ENCODE results near the gene STARD8. TPM values are rescaled to one million over a fixed set of nuclear protein-coding genes. Genes with fewer than 3 reads are reported as not detected.

STARD8 gene
- total and polyA plus RNA-seq, 2 donors (not counting 3 experiments of a cell fraction or from before 2014, with no cell fraction given): 6.8 to 14.8 TPM

GRCh38 chrX:68717196-68717595, 69.7 kb downstream of the STARD8 start:
- no peak for TF ChIP-seq EZH2 (IDR thresholded peaks at IDR 0.05; ENCODE audit: borderline replicate concordance, low read depth, low read length, severe bottlenecking)
- no peak for TF ChIP-seq MYC (IDR thresholded peaks at IDR 0.05; ENCODE audit: low read depth, low read length)
- TF ChIP-seq POLR2AphosphoS5 (IDR thresholded peaks at IDR 0.05; ENCODE audit: insufficient read depth, low read depth, low read length): no peak
- no peak for TF ChIP-seq POLR2A (IDR thresholded peaks at IDR 0.05; ENCODE audit: low read depth, low read length)
- TF ChIP-seq JUN (IDR thresholded peaks at IDR 0.05; ENCODE audit: borderline replicate concordance, insufficient read depth, insufficient read length, low read depth): no peak
- TF ChIP-seq MAX (IDR thresholded peaks at IDR 0.05; ENCODE audit: insufficient read depth, insufficient read length): no peak
- no peak for TF ChIP-seq CTCF (IDR thresholded peaks at IDR 0.05; ENCODE audit: extremely low read depth in 1 of 2, insufficient read depth in 1 of 2, low read depth in 1 of 2, low read length in 2 of 2)
- no peak for TF ChIP-seq FOS (IDR thresholded peaks at IDR 0.05; ENCODE audit: borderline replicate concordance, insufficient read depth, low read length)
- no peak for TF ChIP-seq GATA2 (IDR thresholded peaks at IDR 0.05; ENCODE audit: insufficient read depth, insufficient read length, low read depth, low read length)
- no peak for FAIRE-seq

More at GRCh38 chrX:68717196-68717595, 69.7 kb downstream of the STARD8 start:
- Histone ChIP-seq H3K36me3 (ENCODE audit: control insufficient read depth in 2 of 2, extremely low read depth in 1 of 2, insufficient read depth in 2 of 2, low read length in 2 of 2) (peaks cover 0 to 45% of the 10 kb centered on the region in 2 experiments), H3K9ac (replicated peaks; ENCODE audit: extremely low read depth, insufficient read depth, low read length) (no peak overlapping the region), H4K20me1 (replicated peaks; ENCODE audit: control insufficient read depth, extremely low read depth, insufficient read depth, low read length) (no peaks in the 10 kb centered on the region), H3K79me2 (ENCODE audit: control insufficient read depth, insufficient read depth, low read length) (no peaks in the 10 kb centered on the region), H3K27ac (ENCODE audit: insufficient read depth, low read depth, low read length) (no peak overlapping the region), H3K4me3 (replicated peaks in 1 of 3; ENCODE audit: insufficient read depth in 1 of 3, low read depth in 1 of 3, low read length in 3 of 3) (no peak overlapping the region), H2AFZ (ENCODE audit: low read depth, low read length) (no peak overlapping the region), H3K9me1 (replicated peaks; ENCODE audit: control insufficient read depth, extremely low read depth, insufficient read depth, low read length) (no peaks in the 10 kb centered on the region), H3K4me2 (ENCODE audit: insufficient read depth, low read length) (no peak overlapping the region), H3K27me3 (ENCODE audit: control insufficient read depth in 2 of 2, insufficient read depth in 2 of 2, low read length in 2 of 2) (no peaks in the 10 kb centered on the region), H3K4me1 (ENCODE audit: control insufficient read depth, extremely low read depth, insufficient read depth, low read length) (no peaks in the 10 kb centered on the region), H3K9me3 (replicated peaks; ENCODE audit: control insufficient read depth, insufficient read depth, low read length) (no peaks in the 10 kb centered on the region)
- DNase-seq (ENCODE audit: low read depth, low spot score): no peak
- BruUV-seq (replicated peaks): no TSS peak
- dilution Hi-C loops (cut with MboI; ENCODE audit: extremely low pct_ligation_motif_present, low sequenced_read_pairs): no loop called here
- intact Hi-C loops (cut with micrococcal nuclease): no loop called here
- CTCF ChIA-PET: interaction anchor here (0.6 kb wide), 1 partner anchor 31 kb away, joined by 3 read pairs; no protein-coding TSS in a partner anchor
- POLR2A ChIA-PET: no interaction called here
